DND-41 (cell line): ENCODE data around the gene CXXC4.

Source experiments
- EZH2 ChIP-seq: IDR thresholded peaks from 3 replicates; pipeline ENCODE4 v1.6.1; 2012; ENCODE audit warnings: borderline replicate concordance, low read depth, mild to moderate bottlenecking, moderate library complexity, low read length, inconsistent platforms; ENCODE audit not compliant: severe bottlenecking
- TF ChIP-seq, protein P1 (sequence below): IDR thresholded peaks from 2 replicates; pipeline ENCODE4 v1.5.1; 2012; ENCODE audit warnings: borderline replicate concordance, low read length, moderate library complexity, mild to moderate bottlenecking; ENCODE audit not compliant: poor library complexity, severe bottlenecking; ENCODE audit errors: extremely low read depth

DNA sequence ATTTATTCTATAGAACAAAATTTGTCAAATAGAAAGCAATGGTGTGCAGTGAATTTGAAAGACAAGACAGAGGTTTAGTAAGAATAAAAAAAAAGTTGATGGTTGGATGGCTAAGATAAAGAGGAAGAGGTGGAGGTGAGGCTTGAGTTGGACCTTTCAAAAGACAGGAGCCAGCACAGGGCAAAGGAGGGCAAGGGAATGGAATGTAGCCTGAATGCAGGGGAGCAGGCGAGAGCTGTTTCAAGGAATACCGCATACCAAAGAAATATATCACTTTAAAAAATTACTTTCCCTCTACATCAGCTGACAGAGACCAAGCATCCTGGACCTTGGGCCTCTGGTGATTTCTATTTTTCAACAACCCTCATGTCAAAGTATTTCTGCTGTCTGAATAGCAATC is 38.0 kb upstream of the CXXC4 start:
- TF ChIP-seq, protein P1, sequence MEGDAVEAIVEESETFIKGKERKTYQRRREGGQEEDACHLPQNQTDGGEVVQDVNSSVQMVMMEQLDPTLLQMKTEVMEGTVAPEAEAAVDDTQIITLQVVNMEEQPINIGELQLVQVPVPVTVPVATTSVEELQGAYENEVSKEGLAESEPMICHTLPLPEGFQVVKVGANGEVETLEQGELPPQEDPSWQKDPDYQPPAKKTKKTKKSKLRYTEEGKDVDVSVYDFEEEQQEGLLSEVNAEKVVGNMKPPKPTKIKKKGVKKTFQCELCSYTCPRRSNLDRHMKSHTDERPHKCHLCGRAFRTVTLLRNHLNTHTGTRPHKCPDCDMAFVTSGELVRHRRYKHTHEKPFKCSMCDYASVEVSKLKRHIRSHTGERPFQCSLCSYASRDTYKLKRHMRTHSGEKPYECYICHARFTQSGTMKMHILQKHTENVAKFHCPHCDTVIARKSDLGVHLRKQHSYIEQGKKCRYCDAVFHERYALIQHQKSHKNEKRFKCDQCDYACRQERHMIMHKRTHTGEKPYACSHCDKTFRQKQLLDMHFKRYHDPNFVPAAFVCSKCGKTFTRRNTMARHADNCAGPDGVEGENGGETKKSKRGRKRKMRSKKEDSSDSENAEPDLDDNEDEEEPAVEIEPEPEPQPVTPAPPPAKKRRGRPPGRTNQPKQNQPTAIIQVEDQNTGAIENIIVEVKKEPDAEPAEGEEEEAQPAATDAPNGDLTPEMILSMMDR, result no peak
- TF ChIP-seq EZH2, result no peak
